NCI-H2171 treated with DMSO at 0.1 percent for 48 hours (cell line): ENCODE measurements around the gene PGR.

ENCODE experiments used
- DNase-seq: peaks from one replicate; lab custom pipeline; 2025; lab: John Stamatoyannopoulos, UW

PGR gene

DNA sequence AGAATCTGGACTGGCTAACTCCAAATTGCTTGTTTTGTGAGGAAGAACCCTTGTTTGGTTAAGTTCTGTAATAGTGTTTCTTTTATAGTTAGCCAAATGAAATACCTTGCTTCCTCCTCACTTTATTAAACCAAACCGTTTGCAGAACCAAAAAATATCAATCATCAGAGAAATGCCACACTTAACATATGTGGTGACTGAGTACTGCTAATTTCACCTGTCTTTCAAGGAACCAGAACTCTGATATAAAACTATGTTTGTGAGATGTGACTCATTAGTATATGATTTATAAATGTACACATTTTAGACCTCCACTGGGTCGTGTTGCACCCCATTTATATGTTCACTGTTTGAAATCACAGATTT lies 119.9 kb downstream of the PGR start:
- DNase-seq, result no peak

DNA sequence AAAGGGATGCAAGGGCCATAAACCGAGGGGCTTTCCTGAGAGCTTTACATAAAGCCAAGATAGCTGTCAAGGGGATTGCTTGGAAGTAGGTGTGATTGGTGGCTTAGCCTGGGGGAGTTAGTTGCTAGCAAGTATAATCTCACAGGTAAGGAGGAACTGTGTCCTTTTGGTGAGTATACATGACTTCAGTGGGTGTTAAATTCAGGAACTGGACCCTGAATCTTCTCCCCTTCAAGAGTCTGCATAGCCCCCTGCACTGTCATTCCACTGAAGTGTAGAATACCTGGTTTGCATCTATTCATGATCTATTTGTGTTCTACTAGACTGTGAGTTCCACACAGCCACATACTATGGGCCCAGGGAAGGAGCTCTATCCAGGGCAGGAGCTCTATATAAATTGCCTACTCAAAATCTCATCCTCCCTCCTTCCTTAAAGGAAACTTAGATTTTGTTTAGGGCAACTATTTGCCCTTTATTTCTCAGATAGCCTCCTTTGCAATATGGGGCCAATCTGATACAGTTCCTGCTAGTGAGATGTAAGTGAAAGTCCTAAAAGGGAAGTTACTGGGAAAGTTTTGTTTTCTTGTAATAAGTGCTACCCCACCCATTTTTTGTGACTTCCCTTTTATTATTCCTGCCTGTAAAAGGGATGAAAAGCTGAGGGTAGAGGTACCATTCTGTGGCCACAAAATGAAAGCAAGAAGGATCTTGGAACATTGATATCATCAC lies 120.5 kb downstream of the PGR start:
- DNase-seq, result no peak

DNA sequence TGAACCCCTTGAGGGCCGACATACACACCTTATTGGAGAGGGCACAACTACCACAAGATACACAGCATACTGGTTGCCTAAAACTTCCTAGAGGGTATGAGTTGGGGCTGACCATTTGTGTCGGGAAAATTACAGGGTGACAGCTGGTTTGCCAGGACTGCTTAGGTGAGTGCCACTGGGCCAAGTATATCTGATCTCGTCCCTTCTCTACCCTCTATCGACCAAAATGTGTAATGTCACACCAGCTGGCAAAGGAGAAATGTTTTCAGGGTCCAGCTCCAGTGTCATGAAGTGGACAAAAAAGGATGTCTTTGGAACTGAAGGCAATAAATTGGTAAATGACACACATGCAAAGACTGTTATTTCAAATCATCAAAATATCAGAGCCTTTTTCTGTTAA lies 126.1 kb downstream of the PGR start:
- peak; percentile 4 for DNase-seq

DNA sequence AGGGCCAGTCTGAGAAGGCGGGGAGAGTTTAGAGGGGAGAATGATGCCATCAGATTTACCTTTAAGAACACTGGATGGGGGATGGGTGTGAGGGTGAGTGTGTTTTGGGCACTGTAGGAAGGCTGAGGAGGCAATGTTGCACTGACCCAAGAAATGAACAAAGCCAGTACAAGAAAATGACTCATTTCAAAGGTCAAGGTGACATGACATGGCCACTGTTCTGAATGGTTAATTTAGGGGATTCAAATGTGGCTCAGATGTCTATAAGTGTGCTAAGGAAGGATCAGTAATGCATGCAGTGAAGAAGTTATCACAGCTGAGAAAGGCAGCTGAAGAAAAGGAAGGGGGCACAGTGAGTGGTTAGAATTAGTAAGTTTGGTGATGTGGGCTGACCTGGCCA lies 129.9 kb downstream of the PGR start:
- DNase-seq, result no peak

DNA sequence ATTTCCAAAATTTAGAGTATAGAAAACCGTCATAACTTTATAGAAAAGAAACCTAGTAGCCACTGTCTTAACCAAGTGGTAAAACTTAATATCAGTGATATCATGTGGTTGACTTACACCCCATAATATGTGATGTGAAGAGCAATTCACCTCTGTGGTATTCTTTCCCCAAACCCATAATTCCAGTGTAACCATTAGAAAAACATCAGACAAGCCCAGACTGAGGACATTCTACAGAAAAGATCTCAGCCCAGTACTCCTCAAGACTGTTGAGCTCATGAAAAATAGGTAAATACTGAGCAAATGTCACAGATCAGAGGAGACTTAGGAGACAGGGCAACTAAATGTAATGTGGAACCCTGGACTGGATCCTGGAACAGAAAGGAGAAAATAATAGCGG lies 134.6 kb downstream of the PGR start:
- no peak for DNase-seq

DNA sequence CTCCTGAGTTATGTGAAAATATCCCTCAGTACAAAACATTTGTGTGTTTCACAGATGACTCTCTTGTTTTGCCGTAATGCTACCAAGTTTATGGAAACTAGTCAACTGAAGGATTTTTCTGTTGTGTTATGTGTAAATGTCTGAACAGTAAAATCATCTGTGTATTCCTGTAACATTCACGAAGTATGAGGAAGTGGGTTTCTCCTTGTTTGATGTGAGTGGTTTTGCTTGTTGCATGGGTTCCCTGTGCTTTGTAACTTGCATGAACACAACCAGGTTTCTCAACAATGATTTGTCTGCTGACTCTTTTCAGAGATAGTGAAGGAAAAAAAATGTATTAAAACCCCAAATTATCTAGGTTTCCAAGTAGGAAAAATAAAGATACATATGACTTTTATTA lies 138.1 kb downstream of the PGR start:
- no peak for DNase-seq

DNA sequence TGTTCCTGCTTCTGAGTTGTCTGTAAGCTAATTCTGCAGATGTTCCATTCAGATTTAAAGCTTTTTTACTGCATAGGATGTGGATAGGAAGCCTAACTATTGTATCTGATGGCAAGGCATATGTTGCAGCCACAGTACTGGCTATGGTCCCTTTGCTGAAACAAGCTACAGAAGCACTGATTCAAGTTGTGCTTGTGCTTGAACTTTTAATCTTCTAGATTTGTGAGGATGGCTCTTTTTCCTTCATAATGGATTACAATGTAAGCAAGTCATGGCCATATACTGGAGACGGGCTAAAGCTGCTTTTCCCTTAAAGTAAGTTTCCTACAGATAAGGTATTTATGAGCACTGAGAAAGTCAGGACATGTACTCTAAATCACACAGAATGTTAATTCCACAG lies 138.7 kb downstream of the PGR start:
- DNase-seq, result no peak

DNA sequence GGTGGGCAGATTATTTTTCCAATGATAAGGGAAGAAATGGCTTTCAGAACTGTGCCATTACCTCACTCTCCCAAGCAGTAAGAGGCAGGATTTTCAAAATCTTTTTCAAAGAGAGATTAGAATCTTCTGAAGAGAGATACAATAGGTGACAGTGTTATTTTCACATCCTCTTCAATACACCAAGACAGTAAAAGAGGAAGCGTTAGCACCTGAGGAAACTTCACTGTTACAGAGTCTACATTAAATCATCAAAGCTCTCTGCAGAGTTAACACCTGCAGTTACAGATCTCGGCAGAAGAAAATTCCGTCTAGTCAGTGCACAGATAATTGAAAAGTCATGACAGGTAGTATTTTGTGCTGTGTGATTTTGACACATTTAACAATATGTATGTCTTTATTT lies 144.9 kb downstream of the PGR start:
- DNase-seq, result no peak

DNA sequence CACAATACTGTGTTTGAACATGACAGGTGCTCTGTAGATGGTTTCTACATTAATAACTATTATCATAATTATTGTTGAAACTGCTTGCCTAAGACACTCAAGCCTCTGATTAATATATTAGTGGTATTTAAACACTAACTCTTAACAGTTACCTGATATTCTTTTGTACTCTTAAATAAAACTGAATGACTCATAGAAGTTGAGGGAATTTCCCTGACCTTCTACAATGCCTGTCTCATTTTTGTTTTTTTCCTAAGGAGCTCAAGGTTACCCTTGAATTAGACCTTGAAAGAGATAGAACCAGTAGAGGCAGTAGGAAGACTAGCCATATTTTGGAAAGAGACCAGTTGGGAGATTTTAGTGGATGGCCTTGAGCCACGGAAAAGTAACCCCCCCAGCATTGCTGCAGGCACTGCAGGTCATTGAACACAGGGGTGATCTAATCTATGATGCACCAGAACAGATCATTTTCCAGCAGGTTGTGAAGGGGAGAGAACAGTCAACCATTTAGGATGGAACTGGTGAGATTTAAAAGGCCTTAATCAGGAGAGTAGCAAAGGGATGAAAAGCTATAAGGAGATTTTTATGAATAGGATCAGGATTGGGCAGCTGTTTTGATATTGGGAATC lies 148.3 kb downstream of the PGR start:
- no peak for DNase-seq

DNA sequence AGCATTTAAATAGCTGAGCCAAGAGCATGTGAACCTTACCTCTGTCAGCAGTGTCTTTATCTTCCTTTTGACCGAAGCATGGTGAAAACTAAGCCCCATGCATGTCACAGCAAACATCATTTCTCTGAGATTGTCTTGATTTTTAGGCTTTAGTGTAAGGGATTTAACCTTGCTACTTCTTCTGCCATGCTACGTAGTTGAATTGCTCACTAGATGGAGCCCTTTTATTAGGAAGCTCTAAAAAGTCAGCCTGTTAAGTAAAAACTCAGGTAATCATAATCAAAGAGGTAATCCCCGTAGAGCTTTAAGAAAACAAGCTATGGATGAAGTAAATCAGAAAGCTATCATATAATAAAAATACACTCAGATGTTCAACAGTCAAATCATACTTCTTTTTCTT lies 149.5 kb downstream of the PGR start:
- peak; percentile 15 for DNase-seq
